RKO (cell line): Measurements from ENCODE around the gene E2F4.

ENCODE experiments used
- DNase-seq: peaks from one replicate; pipeline ENCODE4 v3.0.0-alpha.2; 2016; ENCODE audit warnings: low spot score

The E2F4 gene

GRCh38 chr16:67235816-67236562 lies 44.0 kb downstream of the E2F4 start:
- no peak for DNase-seq

- DNase-seq = peak; percentile 54
These were observed 44.8 kb downstream of the E2F4 start for GRCh38 chr16:67236563-67237395.

GRCh38 chr16:67237396-67238277 lies 45.7 kb downstream of the E2F4 start:
- no peak for DNase-seq

GRCh38 chr16:67238278-67238575 lies 46.3 kb downstream of the E2F4 start:
- DNase-seq = no peak

GRCh38 chr16:67238806-67239470 lies 47.0 kb downstream of the E2F4 start:
- DNase-seq = no peak

GRCh38 chr16:67240506-67240905 lies 48.6 kb downstream of the E2F4 start:
- no peak for DNase-seq

- DNase-seq = peak; percentile 17
These were observed 49.3 kb downstream of the E2F4 start for GRCh38 chr16:67241008-67241900.

GRCh38 chr16:67242138-67242730 lies 50.3 kb downstream of the E2F4 start:
- no peak for DNase-seq

- no peak for DNase-seq
These were observed 51.5 kb downstream of the E2F4 start for GRCh38 chr16:67243481-67243880.

GRCh38 chr16:67244387-67245185 lies 52.6 kb downstream of the E2F4 start:
- peak; percentile 78 for DNase-seq

GRCh38 chr16:67245186-67245585 lies 53.2 kb downstream of the E2F4 start:
- DNase-seq = no peak

- DNase-seq = peak; percentile 70
These were observed 53.7 kb downstream of the E2F4 start for GRCh38 chr16:67245674-67246080.

GRCh38 chr16:67246081-67246755 lies 54.3 kb downstream of the E2F4 start:
- DNase-seq = peak; percentile 82

- no peak for DNase-seq
These were observed 54.8 kb downstream of the E2F4 start for GRCh38 chr16:67246756-67247191.

GRCh38 chr16:67247192-67248072 lies 55.5 kb downstream of the E2F4 start, which contains the start of gene FHOD1:
Gene FHOD1 (minus strand): TSS chr16:67247481. CDS start chr16:67247410, 71 bp downstream.
- DNase-seq = peak; percentile 97

- peak; percentile 64 for DNase-seq
These were observed 56.1 kb downstream of the E2F4 start for GRCh38 chr16:67248073-67248400.
